Measurements from ENCODE around the gene CCNDBP1.

CCNDBP1 gene

GRCh38 chr15:43199945-43200488, 14.8 kb downstream of the CCNDBP1 start:
- H3K9me3 ChIP-seq (ENCODE audit: control insufficient read depth, low read length) = no peaks in the 10 kb centered on the region
- no peak for TF ChIP-seq CTCF (IDR thresholded peaks at IDR 0.05)
- H2AFZ ChIP-seq = no peak overlapping the region

GRCh38 chr15:43204016-43204901, 19.1 kb downstream of the CCNDBP1 start:
- Histone ChIP-seq H3K9ac (no peak overlapping the region), H3K4me2 (ENCODE audit: low read length) (no peak overlapping the region), H3K27me3 (ENCODE audit: control insufficient read depth, insufficient read depth, low read length) (no peaks in the 10 kb centered on the region), H3K9me3 (ENCODE audit: control insufficient read depth, low read length) (no peaks in the 10 kb centered on the region), H3K27ac (no peak overlapping the region), H2AFZ (no peak overlapping the region), H3K79me2 (no peaks in the 10 kb centered on the region), H3K4me3 (ENCODE audit: low read depth, low read length) (no peak overlapping the region), H3K4me1 (no peaks in the 10 kb centered on the region), H3K36me3 (ENCODE audit: control insufficient read depth, insufficient read depth, low read length) (no peaks in the 10 kb centered on the region)
- peak; percentile 42 for TF ChIP-seq CTCF (IDR thresholded peaks at IDR 0.05)

More at GRCh38 chr15:43199945-43200488, 14.8 kb downstream of the CCNDBP1 start:
- H3K4me3 ChIP-seq (ENCODE audit: low read depth, low read length) = no peak overlapping the region
- H3K27me3 ChIP-seq (ENCODE audit: control insufficient read depth, insufficient read depth, low read length) = no peaks in the 10 kb centered on the region
- H3K4me2 ChIP-seq (ENCODE audit: low read length) = no peak overlapping the region
- H3K27ac ChIP-seq = no peak overlapping the region
- H3K4me1 ChIP-seq = no peaks in the 10 kb centered on the region
- no peak overlapping the region for H3K9ac ChIP-seq
- no peaks in the 10 kb centered on the region for H3K36me3 ChIP-seq (ENCODE audit: control insufficient read depth, insufficient read depth, low read length)
- H3K79me2 ChIP-seq = no peaks in the 10 kb centered on the region

- Histone ChIP-seq H2AFZ (no peak overlapping the region), H3K36me3 (ENCODE audit: control insufficient read depth, insufficient read depth, low read length) (no peaks in the 10 kb centered on the region), H3K27ac (no peak overlapping the region), H3K4me2 (ENCODE audit: low read length) (no peak overlapping the region), H3K9me3 (ENCODE audit: control insufficient read depth, low read length) (no peaks in the 10 kb centered on the region), H3K4me3 (ENCODE audit: low read depth, low read length) (no peak overlapping the region), H3K79me2 (no peaks in the 10 kb centered on the region), H3K27me3 (ENCODE audit: control insufficient read depth, insufficient read depth, low read length) (no peaks in the 10 kb centered on the region), H3K4me1 (no peaks in the 10 kb centered on the region), H3K9ac (no peak overlapping the region)
- TF ChIP-seq CTCF (IDR thresholded peaks at IDR 0.05) = no peak
Observed at GRCh38 chr15:43206054-43206453, 20.9 kb downstream of the CCNDBP1 start.

- Histone ChIP-seq H3K4me1 (no peaks in the 10 kb centered on the region), H3K79me2 (no peaks in the 10 kb centered on the region), H3K27ac (no peak overlapping the region), H2AFZ (no peak overlapping the region), H3K27me3 (ENCODE audit: control insufficient read depth, insufficient read depth, low read length) (no peaks in the 10 kb centered on the region), H3K4me3 (ENCODE audit: low read depth, low read length) (no peak overlapping the region), H3K9ac (no peak overlapping the region), H3K9me3 (ENCODE audit: control insufficient read depth, low read length) (no peaks in the 10 kb centered on the region), H3K36me3 (ENCODE audit: control insufficient read depth, insufficient read depth, low read length) (no peaks in the 10 kb centered on the region), H3K4me2 (ENCODE audit: low read length) (no peak overlapping the region)
- no peak for TF ChIP-seq CTCF (IDR thresholded peaks at IDR 0.05)
Observed at GRCh38 chr15:43207024-43207423, 21.8 kb downstream of the CCNDBP1 start.
